ENCODE results near the gene LRP6. TPM values are rescaled to one million over a fixed set of nuclear protein-coding genes. Genes with fewer than 3 reads are reported as not detected.

LRP6 gene
- total and polyA plus RNA-seq, 2 of the 13 experiments (the other 11 are each of a cell fraction or from before 2014, with no cell fraction given) = 33.8 to 42.0 TPM

GRCh38 chr12:12167847-12168246 lies 99.0 kb downstream of the LRP6 start (continued):
- no peak for TF ChIP-seq ZNF674 (CRISPR knock-in tag; IDR thresholded peaks at IDR 0.05; ENCODE audit: low read depth)
- no peak for TF ChIP-seq SP1 (IDR thresholded peaks at IDR 0.05)
- no peak for TF ChIP-seq SP1 (CRISPR knock-in tag; IDR thresholded peaks at IDR 0.05)
- TF ChIP-seq ZFYVE20 (CRISPR knock-in tag; IDR thresholded peaks at IDR 0.05; ENCODE audit: borderline replicate concordance, low read depth) = no peak
- no peak for TF ChIP-seq ZNF567 (CRISPR knock-in tag; IDR thresholded peaks at IDR 0.05; ENCODE audit: borderline replicate concordance)
- no peak for TF ChIP-seq SCMH1 (CRISPR knock-in tag; IDR thresholded peaks at IDR 0.05; ENCODE audit: borderline replicate concordance)
- TF ChIP-seq ETV5 (CRISPR knock-in tag; IDR thresholded peaks at IDR 0.05; ENCODE audit: borderline replicate concordance) = no peak
- no peak for TF ChIP-seq TBP (CRISPR knock-in tag; IDR thresholded peaks at IDR 0.05)
- peak; percentile 90 for TF ChIP-seq BCL6 (CRISPR knock-in tag; IDR thresholded peaks at IDR 0.05)
- TF ChIP-seq ETS1 (CRISPR knock-in tag; IDR thresholded peaks at IDR 0.05) = no peak
- TF ChIP-seq ZSCAN25 (CRISPR knock-in tag; IDR thresholded peaks at IDR 0.05) = no peak
- TF ChIP-seq ASH2L (IDR thresholded peaks at IDR 0.05; ENCODE audit: insufficient read length, low read depth, low read length) = no peak
- no peak for TF ChIP-seq DRAP1 (CRISPR knock-in tag; IDR thresholded peaks at IDR 0.05)
- TF ChIP-seq AHR (CRISPR knock-in tag; IDR thresholded peaks at IDR 0.05) = no peak
- no peak for TF ChIP-seq PCBP2 (optimal IDR thresholded peaks at IDR 0.05; ENCODE audit: low read depth, low read length, poor library complexity, severe bottlenecking)
- peak; percentile 40; the same call in 1 of the 2 replicates for TF ChIP-seq PAXIP1 (CRISPR knock-in tag; conservative IDR thresholded peaks at IDR 0.05)
- no peak for TF ChIP-seq TRAFD1 (CRISPR knock-in tag; IDR thresholded peaks at IDR 0.05; ENCODE audit: borderline replicate concordance)
- no peak for TF ChIP-seq ZNF737 (CRISPR knock-in tag; IDR thresholded peaks at IDR 0.05; ENCODE audit: borderline replicate concordance)
- no peak for TF ChIP-seq XRCC5 (optimal IDR thresholded peaks at IDR 0.05; ENCODE audit: low read length)
- TF ChIP-seq ZNF772 (CRISPR knock-in tag; IDR thresholded peaks at IDR 0.05) = no peak
- no peak for TF ChIP-seq HNRNPL (IDR thresholded peaks at IDR 0.05; ENCODE audit: low read depth, low read length)

All from HepG2 (cell line).